Measurements from ENCODE around the gene BMPR1A.
"Not testable (repeated sequence)": the region's sequence is repeated elsewhere in the genome, so short reads cannot be mapped to it uniquely, and the experiment has no call there.

BMPR1A gene

DNA sequence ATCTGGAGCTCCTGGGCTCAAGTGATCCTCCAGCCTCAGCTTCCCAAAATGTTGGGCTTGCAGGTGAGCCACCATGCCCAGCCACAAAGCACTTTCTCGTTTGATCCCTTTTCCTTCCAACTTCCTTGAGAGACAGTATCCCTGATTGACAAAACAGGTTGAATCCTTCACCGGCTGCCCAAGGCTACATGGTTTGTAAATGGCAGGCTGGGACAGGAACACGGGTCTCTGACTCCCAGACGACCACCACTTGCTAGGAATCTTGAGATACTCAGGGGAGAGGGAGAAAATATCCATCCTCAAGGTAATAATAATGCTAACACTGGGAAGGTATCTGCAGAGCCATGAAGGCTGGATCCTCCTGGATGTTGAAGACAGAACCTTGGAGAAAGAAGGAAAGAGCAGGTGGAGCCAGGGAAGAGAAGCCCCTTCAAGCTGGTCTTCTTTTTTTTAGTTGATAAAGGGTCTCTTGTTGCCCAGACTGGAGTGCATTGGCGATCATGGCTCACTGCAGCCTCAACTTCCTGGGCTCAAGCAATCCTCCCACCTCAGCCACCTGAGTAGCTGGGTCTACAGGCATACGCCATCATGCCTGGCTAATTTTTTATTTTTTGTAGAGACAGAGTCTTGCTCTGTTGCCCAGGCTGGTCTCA lies 181.2 kb downstream of the BMPR1A start:
- DNase-seq (ENCODE audit: low read depth in 2 of 2, low spot score in 1 of 2), result no peak

DNA sequence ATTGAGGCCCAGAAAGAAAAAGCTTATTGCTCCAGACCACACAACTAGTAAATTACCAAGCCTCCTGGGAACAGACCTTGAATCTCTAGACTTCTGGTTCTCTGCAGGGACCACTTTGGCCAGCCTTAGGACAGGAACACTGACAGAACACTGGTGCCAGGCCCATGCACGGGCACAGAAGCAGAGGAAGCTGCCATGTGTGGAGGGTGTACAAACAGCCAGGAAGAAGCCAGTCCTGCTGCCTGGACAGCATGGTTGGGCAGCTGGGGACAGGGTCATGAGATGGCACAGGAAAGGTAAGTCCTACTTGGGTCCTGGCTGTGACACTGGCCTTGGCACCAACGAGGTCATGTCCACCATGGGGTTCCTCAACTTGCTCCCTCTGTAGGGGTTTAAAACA lies 181.8 kb downstream of the BMPR1A start:
- no peak for DNase-seq (ENCODE audit: low read depth in 2 of 2, low spot score in 1 of 2)

DNA sequence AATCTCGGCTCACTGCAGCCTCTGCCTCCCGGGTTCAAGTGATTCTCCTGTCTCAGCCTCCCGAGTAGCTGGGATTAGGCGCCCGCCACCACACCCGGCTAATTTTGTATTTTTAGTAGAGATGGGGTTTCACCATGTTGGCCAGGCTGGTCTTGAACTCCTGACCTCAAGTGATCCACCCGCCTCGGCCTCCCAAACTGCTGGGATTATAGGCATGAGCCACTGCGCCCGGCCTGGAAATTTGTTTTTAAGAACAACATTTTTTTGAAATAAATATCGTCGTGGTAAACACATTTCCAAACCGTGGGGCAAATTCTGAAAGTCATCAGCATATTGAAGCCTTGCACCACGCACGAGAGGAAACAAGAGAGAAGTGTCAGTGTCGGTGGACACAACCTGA lies 183.7 kb downstream of the BMPR1A start:
- not testable (repeated sequence) for DNase-seq (ENCODE audit: low read depth in 2 of 2, low spot score in 1 of 2)

DNA sequence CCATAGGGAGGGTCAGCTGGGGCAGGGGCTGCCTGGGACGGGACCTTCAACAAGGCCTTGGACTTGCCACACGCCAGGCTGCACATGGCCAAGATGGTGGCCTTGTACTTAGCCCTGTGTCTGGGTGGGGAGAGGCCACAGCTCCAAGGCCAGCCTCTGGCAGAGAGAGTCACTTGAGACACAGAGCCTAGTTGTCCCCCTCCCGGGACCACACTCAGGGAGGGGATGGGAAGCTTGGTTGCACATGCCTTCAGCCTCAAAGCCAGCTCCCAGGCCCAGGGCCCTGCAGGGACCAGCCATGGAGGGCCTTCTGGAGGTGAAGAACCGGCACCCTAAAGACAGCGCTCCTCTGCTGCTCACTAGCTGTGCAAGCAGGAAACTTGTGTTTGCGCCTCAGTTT lies 184.3 kb downstream of the BMPR1A start:
- no peak for DNase-seq (ENCODE audit: low read depth in 2 of 2, low spot score in 1 of 2)

DNA sequence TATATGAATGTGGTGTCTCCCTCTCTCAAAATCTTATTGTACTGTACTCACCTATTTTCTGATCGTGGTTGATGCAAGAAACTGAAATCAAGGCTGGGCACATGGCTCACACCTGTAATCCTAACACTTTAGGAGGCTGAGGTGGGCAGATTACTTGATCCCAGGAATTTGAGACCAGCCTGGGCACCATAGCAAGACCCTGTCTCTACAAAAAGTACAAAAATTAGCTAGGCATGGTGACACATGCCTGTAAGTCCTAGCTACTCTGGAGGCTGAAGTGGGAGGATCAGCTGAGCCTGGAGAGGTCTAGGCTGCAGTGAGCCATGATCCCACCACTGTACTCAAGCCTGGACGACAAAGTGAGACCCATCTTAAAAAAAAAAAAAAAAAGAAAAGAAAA lies 185.0 kb downstream of the BMPR1A start:
- DNase-seq (ENCODE audit: low read depth in 2 of 2, low spot score in 1 of 2), result no peak

DNA sequence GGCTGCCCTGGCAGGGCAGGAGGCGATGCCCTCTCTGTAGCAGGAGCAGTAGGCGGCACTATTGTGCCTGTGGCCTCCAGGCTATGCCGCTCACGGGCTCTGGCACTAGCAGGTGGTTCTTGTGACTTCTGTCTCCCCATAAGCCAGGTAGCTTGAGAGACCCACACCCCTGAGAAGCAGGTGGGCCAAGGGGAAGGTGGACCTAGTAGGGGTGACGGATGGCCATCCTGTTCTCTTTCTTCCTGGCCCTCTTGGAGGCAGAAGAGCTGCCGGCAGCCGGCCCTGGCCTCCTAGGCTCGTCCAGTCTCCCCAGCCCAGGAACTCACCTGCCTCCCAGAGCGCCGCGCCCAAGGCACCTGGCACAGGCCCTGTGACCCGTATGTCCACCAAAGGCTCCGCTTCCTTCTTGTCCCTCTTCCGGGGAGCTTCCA lies 185.6 kb downstream of the BMPR1A start:
- DNase-seq (ENCODE audit: low read depth in 2 of 2, low spot score in 1 of 2), result no peak

DNA sequence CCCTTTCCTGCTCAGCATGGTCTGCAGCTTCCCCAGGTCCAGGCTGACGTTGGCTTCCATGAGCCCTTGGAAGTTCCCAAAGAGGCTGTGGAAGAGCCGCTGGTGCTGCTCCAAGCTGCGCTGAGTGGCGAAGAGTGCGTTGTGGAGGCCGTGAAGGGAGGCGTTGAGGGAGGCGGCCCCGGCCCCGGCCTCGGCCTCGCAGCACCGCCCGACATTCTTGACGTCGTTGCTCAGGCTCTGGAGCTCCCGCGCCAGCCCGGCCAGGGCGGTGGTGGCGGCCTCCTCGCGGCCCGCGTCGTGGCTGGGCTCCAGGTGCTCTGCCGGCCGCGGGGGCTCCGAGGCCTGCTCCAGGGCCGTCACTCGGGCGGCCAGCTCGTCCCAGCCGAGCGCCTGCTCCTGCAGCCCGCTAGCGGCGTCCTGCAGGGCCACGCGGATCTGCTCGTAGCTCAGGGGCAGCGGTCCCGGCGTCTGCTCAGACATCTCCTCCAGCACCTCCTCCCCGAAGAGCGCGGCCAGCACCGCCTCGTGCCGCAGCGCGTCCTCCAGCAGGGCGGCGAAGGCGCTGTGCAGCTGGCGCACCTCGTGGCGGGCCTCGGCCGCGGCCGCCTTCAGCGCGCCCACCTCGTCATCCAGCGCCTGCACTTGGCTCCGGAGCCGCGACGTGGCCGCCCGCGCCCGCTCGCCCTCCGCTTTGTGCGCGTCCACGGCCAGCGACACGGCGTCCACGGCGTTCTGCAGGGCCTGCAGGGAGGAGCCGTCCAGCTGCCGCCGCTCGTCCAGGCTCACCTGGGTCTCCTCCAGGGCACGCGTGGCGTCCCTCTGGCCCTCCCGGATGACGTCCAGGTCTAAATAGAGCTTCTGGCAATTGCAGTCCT lies 186.3 kb downstream of the BMPR1A start:
- no peak for DNase-seq (ENCODE audit: low read depth in 2 of 2, low spot score in 1 of 2)

DNA sequence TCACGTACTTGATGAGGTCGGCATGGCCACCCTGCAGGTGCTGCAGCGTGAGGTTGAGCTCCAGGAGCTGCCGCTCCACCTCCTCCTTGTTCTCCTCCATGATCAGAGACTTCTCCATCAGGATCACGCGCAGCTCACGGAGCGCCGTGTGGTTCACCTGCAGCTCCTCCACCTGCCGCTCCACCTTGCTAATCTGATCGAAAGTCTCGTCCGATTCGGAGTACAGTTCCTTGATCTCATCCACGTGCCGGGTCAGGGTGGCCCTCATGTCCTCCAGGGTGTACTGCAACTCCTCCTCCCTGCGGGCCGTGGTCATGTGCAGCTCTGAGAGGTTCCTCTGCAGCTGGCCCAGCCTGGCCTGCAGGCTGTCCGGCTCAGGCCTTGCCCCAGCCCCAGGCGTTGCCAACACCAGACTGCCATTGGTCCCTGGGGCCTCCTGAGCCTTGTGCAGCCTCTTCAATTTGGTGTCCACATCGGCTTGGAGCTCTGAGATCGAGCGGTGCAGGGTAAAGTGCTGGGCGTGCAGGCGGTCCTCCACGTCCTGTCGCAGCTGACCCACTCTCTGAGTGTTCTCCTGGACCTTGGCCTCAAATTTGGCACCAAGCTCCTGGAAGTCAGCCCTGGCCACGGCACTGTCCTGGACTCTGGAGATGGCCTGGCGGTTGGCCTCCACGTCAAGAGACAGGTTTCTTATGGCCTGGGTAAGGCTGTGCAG lies 187.1 kb downstream of the BMPR1A start:
- DNase-seq (ENCODE audit: low read depth in 2 of 2, low spot score in 1 of 2), result no peak

DNA sequence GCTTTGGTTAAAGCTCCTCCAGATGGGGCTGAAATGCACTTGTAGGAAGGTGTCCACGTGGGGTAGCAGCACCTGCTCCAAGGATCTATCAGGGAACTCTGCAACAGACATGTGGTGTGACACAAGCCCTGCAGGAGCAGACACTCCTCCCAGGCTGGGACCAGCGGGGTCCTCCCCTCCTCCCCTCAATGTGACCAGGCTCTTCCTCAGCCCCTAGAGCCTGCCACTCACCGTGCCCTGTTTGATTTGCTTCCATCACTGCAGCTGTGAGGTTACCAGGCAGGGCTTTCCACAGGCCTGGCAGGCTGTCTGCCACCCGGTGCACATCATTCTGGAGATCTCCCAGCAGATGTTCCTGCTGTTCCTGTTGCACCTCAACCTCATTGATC lies 187.6 kb downstream of the BMPR1A start:
- no peak for DNase-seq (ENCODE audit: low read depth in 2 of 2, low spot score in 1 of 2)

DNA sequence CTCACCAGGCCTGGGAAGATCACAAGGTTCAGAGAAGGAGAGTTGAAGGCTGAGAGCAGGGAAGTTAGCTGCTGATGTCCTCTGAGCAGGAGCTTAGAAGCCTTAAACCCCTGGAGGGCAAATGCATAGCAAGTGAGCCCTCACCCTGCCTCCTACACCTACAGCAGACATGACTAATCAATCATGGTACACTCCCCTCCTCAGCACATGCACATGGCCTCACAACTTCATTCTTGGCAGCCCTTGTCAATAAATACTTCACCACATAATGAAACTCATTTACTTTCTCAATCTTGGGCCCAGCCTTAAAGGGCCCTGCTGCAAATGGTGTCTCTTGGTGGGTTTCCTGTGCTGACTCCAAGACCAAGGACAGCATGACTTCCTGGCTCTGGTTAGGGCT lies 188.1 kb downstream of the BMPR1A start:
- no peak for DNase-seq (ENCODE audit: low read depth in 2 of 2, low spot score in 1 of 2)

DNA sequence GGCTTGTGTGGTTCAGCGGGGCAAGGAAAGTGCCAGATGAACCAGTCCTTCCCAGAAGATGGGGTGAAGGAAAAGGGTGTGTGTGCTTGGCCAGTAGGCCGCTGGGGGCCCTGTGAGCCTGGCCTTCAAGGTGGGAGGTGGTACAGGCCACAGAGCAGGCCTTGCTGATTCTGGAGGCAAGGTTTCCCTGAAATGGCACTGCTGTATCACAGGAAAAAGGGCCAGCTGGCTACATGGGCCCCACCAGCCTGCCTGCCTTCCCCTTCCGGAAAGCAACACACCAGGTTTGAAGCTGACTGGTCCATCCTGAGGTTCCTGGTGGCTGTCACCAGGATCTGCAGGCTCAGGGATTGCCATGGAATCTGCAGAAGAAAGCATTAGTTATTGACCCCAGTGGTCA lies 188.5 kb downstream of the BMPR1A start:
- no peak for DNase-seq (ENCODE audit: low read depth in 2 of 2, low spot score in 1 of 2)

DNA sequence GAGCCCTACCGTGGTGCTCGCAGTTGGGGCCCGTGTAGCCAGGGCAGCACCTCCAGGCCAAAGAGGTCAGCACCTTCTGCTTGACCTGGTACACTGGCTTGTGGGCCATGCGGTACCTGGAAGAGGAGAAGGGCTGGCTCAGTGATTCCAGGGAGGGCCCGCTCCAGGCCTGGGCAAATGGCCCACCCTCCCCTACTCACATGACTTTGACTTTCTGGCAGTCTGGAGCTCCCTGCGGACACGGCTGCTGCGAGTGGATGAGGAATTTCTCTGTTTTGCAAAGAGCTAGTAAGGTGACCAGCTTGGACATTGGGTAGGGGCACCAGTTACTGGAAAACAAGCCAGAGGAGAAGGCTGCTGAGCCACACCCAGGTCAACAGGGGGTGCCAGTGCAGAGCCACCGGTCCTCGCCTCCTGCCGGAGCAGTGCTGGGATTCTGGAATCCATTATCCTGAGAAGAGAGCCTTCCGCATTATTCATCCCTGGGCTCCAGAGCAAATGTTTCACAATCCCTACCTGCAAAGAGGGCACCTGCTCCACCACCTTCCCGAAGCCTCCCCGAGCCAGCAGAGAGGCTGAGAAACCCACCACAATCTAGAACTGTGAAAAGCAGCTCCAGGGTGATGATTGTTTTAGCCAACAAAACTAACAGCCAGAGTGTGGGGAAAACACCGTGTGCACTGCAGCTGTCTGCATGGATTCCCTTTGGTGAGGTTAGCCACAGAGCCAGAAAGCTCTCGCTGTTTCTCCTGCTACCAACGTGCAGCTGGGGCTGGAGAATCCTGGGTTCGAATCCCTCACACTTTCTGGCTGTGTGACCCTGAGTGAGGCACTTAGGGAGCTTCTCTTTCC lies 189.2 kb downstream of the BMPR1A start:
- no peak for DNase-seq (ENCODE audit: low read depth in 2 of 2, low spot score in 1 of 2)

DNA sequence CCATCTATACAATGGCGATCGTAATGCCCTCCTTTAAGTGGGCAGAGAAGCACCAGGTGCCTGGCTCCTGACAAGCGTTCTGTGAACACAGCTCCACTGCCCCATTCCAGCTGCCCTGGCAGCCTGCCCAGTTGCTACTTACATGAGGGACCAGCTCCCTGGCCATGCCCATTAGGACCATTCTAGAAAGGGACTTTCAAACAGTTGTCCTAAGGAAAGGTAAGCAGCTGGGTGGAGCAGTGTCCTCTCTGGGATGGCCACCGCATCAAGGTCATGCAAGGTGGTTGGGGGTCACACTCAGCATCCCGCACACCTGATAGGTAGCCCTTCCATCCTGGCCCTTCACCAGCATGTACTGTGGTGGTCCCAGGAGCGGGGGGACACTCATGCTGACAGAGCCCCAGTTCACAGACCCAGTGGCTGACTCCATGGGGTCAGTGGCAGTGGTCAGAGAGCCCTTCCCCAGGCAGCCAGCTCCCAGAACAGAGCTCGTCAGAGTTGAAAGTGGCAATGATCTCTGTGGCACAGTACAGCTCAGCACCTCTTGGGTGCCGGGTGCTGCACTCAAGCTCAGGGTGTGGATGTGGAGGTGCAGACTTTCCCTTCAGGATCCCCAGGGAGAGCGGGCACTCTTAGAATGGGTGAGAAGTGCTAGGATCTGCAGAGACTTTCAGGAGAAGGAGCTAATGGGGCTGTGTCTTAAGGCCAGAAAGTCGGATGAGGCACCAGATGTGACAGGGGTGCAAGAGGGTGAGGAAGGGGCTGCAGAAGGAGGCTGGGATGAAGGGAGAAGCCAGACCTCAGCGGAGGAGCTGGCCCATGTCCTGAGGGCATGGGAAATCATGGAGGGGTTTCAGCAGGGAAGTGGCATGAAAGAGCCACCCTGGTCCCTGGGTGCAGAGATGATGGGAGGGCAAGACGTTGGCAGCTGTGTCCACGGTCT lies 190.1 kb downstream of the BMPR1A start:
- no peak for DNase-seq (ENCODE audit: low read depth in 2 of 2, low spot score in 1 of 2)

DNA sequence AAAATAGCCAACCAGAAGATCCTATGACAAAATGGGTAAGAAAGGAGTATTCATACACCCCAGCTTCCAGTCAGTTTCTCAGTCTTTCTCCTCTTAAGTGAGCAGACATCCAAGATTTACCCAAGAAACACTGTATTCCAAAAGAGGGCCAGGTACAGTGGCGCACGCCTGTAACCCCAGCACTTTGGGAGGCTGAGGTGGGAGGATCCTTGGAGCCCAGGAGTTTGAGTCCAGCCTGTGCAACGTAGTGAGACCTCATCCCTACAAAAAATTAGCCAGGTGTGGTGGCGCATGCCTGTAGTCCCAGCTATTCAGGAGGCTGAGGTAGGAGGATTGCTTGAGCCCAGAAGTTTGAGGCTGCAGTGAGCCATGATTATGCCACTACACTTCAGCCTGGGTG lies 191.4 kb downstream of the BMPR1A start:
- DNase-seq (ENCODE audit: low read depth in 2 of 2, low spot score in 1 of 2), result not testable (repeated sequence)

DNA sequence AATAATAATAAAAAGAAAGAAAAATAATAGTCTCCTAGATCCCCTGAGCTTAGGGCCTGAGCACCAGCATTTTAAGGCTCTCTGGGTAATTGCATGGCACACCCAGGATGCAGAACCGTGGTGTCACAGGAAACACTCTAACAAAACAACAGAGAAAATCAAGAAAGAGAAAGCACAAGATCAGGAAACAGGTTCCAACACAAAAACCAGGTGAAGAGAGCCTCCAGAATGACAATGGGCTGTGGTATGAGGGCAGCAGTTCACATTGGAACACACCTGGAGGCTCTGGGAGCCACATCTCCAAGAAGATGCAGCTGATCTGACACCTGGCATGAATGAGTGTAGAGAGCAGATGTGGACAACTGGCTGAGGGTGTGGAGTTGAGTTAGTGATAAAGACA lies 193.9 kb downstream of the BMPR1A start:
- no peak for DNase-seq (ENCODE audit: low read depth in 2 of 2, low spot score in 1 of 2)

DNA sequence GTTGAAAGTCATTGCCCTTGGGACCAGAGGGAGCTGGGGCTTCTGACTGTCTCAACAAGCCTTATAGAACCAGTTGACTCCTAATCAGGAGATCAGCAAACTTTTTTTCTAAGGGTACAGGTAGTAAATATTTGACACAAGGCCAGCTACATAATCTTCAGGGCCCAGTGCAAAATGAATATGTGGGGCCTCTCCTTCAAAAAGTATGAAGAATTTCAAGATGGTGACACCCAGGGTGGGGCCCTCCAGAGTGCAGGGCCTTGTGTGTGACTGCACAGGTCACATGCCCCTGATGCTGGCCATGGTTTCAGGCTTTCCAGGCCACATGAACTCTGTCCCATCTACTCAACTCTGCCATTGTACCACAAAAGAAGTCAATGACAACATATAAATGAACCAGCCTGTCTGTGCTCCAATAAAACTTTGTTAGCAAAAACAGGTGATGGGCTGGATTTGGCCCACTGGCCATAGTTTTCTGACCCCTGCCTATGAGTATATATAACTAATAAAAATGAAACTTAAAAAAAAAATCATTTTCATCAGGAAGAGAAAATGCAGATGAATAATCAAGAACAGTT lies 194.9 kb downstream of the BMPR1A start:
- no peak for DNase-seq (ENCODE audit: low read depth in 2 of 2, low spot score in 1 of 2)

DNA sequence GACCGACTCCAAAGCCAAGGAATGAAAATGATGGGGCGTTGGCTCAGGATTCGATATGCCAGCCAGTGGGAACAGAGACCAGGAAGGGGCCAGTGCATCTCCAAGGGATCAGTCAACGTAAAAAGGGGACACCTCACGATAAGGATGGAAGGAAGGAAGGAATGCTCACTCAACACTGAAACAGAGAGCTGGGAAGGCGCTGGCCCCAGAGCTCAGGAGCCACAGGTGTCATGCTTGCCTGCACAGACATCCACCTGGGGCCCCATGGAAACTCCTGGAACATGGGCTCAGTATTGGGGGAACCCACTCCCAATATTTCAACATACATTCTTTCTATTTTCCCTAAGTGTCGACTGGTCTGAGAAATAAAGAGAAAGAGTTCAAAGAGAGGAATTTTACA lies 195.7 kb downstream of the BMPR1A start:
- DNase-seq (ENCODE audit: low read depth in 2 of 2, low spot score in 1 of 2), result no peak

DNA sequence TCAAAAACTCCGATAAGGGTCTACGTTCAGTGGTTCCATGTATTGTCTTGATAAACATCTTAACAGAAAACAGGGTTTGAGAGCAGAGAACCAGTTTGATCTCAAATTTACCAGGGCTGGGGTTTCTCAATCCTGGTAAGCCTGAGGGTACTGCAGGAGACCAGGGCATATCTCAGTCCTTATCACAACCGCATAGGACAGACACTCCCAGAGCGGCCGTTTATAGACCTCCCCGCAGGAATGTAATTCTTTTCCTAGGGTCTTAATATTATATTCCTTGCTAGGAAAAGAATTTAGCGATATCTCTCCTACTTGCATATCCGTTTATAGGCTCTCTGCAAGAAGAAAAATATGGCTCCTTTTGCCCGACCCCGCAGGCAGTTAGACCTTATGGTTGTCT lies 196.3 kb downstream of the BMPR1A start:
- DNase-seq (ENCODE audit: low read depth in 2 of 2, low spot score in 1 of 2), result not testable (repeated sequence)

Measured in stimulated activated CD8-positive, alpha-beta memory T cell treated with anti-CD3 and anti-CD28 coated beads, Interleukin-4, amount 100 ng/mL, for 1 hour (primary cell).